ENCODE measurements around the gene SHISA7.
A peak's percentile ranks its signal among the peaks of the same experiment; 100 is the strongest.

Gene SHISA7

GRCh38 chr19:55484593-55485438 lies 41.7 kb upstream of the SHISA7 start, which contains the start of gene NAT14:
NAT14 (plus strand) TSS chr19:55485188; CDS start chr19:55485709, 521 bp downstream.
- H3K4me3 ChIP-seq (replicated peaks in 1 of 2; ENCODE audit: low read depth in 2 of 2, low read length in 2 of 2): peak within 1 kb of the TSS; percentile 61 to 63
- TF ChIP-seq CTCF (IDR thresholded peaks at IDR 0.05; ENCODE audit: low read depth, low read length): no peak
- peak; percentile 55 to 70 for DNase-seq (ENCODE audit: low read depth in 2 of 2)

- DNase-seq (ENCODE audit: low read depth in 2 of 2): no peak
- TF ChIP-seq CTCF (IDR thresholded peaks at IDR 0.05; ENCODE audit: low read depth, low read length): no peak
- H3K4me3 ChIP-seq (replicated peaks in 1 of 2; ENCODE audit: low read depth in 2 of 2, low read length in 2 of 2): peak overlapping the region; percentile 61 to 63
Observed at GRCh38 chr19:55483706-55484592, 40.8 kb upstream of the SHISA7 start.

GRCh38 chr19:55482967-55483705 lies 40.0 kb upstream of the SHISA7 start:
- H3K4me3 ChIP-seq (replicated peaks in 1 of 2; ENCODE audit: low read depth in 2 of 2, low read length in 2 of 2): no peak overlapping the region
- TF ChIP-seq CTCF (IDR thresholded peaks at IDR 0.05; ENCODE audit: low read depth, low read length): no peak
- no peak for DNase-seq (ENCODE audit: low read depth in 2 of 2)

DNA sequence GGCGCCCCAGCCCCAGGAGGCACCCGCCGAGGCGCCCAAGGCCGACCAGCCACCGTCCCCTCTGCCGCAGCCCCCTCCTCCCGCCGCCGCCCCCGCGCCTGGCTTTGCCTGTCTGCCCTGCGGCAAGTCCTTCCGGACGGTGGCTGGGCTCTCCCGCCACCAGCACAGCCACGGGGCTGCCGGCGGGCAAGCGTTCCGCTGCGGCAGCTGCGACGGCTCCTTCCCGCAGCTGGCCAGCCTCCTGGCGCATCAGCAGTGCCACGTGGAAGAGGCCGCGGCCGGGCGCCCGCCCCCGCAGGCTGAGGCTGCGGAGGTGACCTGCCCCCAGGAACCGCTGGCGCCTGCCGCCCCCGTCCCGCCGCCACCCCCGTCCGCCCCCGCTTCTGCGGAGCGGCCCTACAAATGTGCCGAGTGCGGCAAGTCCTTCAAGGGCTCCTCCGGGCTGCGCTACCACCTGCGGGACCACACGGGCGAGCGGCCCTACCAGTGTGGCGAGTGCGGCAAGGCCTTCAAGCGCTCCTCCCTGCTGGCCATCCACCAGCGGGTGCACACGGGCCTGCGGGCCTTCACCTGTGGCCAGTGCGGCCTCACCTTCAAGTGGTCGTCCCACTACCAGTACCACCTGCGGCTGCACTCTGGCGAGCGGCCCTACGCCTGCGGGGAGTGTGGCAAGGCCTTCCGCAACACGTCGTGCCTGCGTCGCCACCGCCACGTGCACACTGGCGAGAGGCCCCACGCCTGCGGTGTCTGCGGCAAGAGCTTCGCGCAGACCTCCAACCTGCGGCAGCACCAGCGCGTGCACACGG lies 39.3 kb upstream of the SHISA7 start:
- no peak for TF ChIP-seq CTCF (IDR thresholded peaks at IDR 0.05; ENCODE audit: low read depth, low read length)
- no peak overlapping the region for H3K4me3 ChIP-seq (replicated peaks in 1 of 2; ENCODE audit: low read depth in 2 of 2, low read length in 2 of 2)
- DNase-seq (ENCODE audit: low read depth in 2 of 2): no peak

GRCh38 chr19:55481794-55482155 lies 38.7 kb upstream of the SHISA7 start:
- no peak overlapping the region for H3K4me3 ChIP-seq (replicated peaks in 1 of 2; ENCODE audit: low read depth in 2 of 2, low read length in 2 of 2)
- TF ChIP-seq CTCF (IDR thresholded peaks at IDR 0.05; ENCODE audit: low read depth, low read length): no peak
- DNase-seq (ENCODE audit: low read depth in 2 of 2): no peak

Measured in cardiac fibroblast (primary cell).